ENCODE results near the gene CD99L2. TPM values are rescaled to one million over a fixed set of nuclear protein-coding genes. Genes with fewer than 3 reads are reported as not detected.

CD99L2 gene
- total RNA-seq, 1 donor from 2014 or later = 61.9 TPM

GRCh38 chrX:150857453-150857852 lies 41.0 kb downstream of the CD99L2 start:
- no peak overlapping the region for H3K27ac Mint-ChIP-seq (ENCODE audit: unreplicated experiment)
- peaks cover 43% of the 10 kb centered on the region for H3K9me3 Mint-ChIP-seq (ENCODE audit: unreplicated experiment)
- no peak overlapping the region for H3K4me3 Mint-ChIP-seq (ENCODE audit: unreplicated experiment)
- H3K4me1 Mint-ChIP-seq (ENCODE audit: unreplicated experiment) = no peaks in the 10 kb centered on the region
- H3K27me3 Mint-ChIP-seq (ENCODE audit: unreplicated experiment) = no peaks in the 10 kb centered on the region
- no peak for TF ChIP-seq CTCF (IDR thresholded peaks at IDR 0.05)
- H3K36me3 Mint-ChIP-seq (ENCODE audit: unreplicated experiment) = peaks cover 7% of the 10 kb centered on the region
- DNase-seq (ENCODE audit: extremely low spot score, unreplicated experiment) = no peak

GRCh38 chrX:150856785-150857184 lies 41.7 kb downstream of the CD99L2 start:
- no peak for TF ChIP-seq CTCF (IDR thresholded peaks at IDR 0.05)
- Mint-ChIP-seq H3K4me3 (ENCODE audit: unreplicated experiment) (no peak overlapping the region), H3K9me3 (ENCODE audit: unreplicated experiment) (peaks cover 43% of the 10 kb centered on the region)

GRCh38 chrX:150856101-150856500 lies 42.4 kb downstream of the CD99L2 start:
- H3K27ac Mint-ChIP-seq (ENCODE audit: unreplicated experiment) = no peak overlapping the region
- peaks cover 40% of the 10 kb centered on the region for H3K9me3 Mint-ChIP-seq (ENCODE audit: unreplicated experiment)
- no peak overlapping the region for H3K4me3 Mint-ChIP-seq (ENCODE audit: unreplicated experiment)
- H3K4me1 Mint-ChIP-seq (ENCODE audit: unreplicated experiment) = no peaks in the 10 kb centered on the region
- H3K36me3 Mint-ChIP-seq (ENCODE audit: unreplicated experiment) = peaks cover 9% of the 10 kb centered on the region
- no peak for DNase-seq (ENCODE audit: extremely low spot score, unreplicated experiment)
- H3K27me3 Mint-ChIP-seq (ENCODE audit: unreplicated experiment) = no peaks in the 10 kb centered on the region
- TF ChIP-seq CTCF (IDR thresholded peaks at IDR 0.05) = no peak

More at GRCh38 chrX:150856785-150857184, 41.7 kb downstream of the CD99L2 start:
- H3K4me1 Mint-ChIP-seq (ENCODE audit: unreplicated experiment) = no peaks in the 10 kb centered on the region
- no peaks in the 10 kb centered on the region for H3K27me3 Mint-ChIP-seq (ENCODE audit: unreplicated experiment)
- no peak for DNase-seq (ENCODE audit: extremely low spot score, unreplicated experiment)
- no peak overlapping the region for H3K27ac Mint-ChIP-seq (ENCODE audit: unreplicated experiment)
- peaks cover 7% of the 10 kb centered on the region for H3K36me3 Mint-ChIP-seq (ENCODE audit: unreplicated experiment)

GRCh38 chrX:150854856-150855255 lies 43.6 kb downstream of the CD99L2 start:
- no peaks in the 10 kb centered on the region for H3K4me1 Mint-ChIP-seq (ENCODE audit: unreplicated experiment)
- peaks cover 6% of the 10 kb centered on the region for H3K36me3 Mint-ChIP-seq (ENCODE audit: unreplicated experiment)
- H3K4me3 Mint-ChIP-seq (ENCODE audit: unreplicated experiment) = no peak overlapping the region
- no peak for TF ChIP-seq CTCF (IDR thresholded peaks at IDR 0.05)
- H3K27ac Mint-ChIP-seq (ENCODE audit: unreplicated experiment) = no peak overlapping the region
- DNase-seq (ENCODE audit: extremely low spot score, unreplicated experiment) = no peak
- peaks cover 30% of the 10 kb centered on the region for H3K9me3 Mint-ChIP-seq (ENCODE audit: unreplicated experiment)
- no peaks in the 10 kb centered on the region for H3K27me3 Mint-ChIP-seq (ENCODE audit: unreplicated experiment)

GRCh38 chrX:150849996-150850720 lies 48.3 kb downstream of the CD99L2 start:
- H3K36me3 Mint-ChIP-seq (ENCODE audit: unreplicated experiment) = peaks cover 2% of the 10 kb centered on the region
- H3K4me3 Mint-ChIP-seq (ENCODE audit: unreplicated experiment) = no peak overlapping the region
- no peaks in the 10 kb centered on the region for H3K27me3 Mint-ChIP-seq (ENCODE audit: unreplicated experiment)
- H3K9me3 Mint-ChIP-seq (ENCODE audit: unreplicated experiment) = peaks cover 6% of the 10 kb centered on the region
- no peak overlapping the region for H3K27ac Mint-ChIP-seq (ENCODE audit: unreplicated experiment)
- TF ChIP-seq CTCF (IDR thresholded peaks at IDR 0.05) = no peak
- H3K4me1 Mint-ChIP-seq (ENCODE audit: unreplicated experiment) = peaks cover 1% of the 10 kb centered on the region
- DNase-seq (ENCODE audit: extremely low spot score, unreplicated experiment) = no peak
